AG04450 (cell line): ENCODE measurements around the gene PIAS1. TPM values are rescaled to one million over a fixed set of nuclear protein-coding genes. Genes with fewer than 3 reads are reported as not detected.

Source experiments
- CTCF ChIA-PET: fragments of 300-600, 350-600 bp; formaldehyde crosslinking; extraction: SDS; loops from one replicate; lab custom pipeline; 2022; ENCODE audit warnings: antibody characterized with exemption, inconsistent platforms; lab: Charles Lee
- POLR2A ChIA-PET: fragments of 350-600 bp; formaldehyde crosslinking; extraction: SDS; loops from one replicate; lab custom pipeline; 2021; ENCODE audit warnings: antibody characterized with exemption, inconsistent platforms; lab: Yijun Ruan, JAX
- DNase-seq: peaks from one replicate; pipeline ENCODE4 v3.0.0-alpha.2; 2011; ENCODE audit warnings: low read depth, low spot score
- H3K27ac ChIP-seq: one replicate; pipeline ENCODE4 v1.5.1; 2012; ENCODE audit warnings: low read depth, low read length, control low read depth
- H3K27me3 ChIP-seq: one replicate; pipeline ENCODE4 v1.6.0; 2012; ENCODE audit warnings: low read length; ENCODE audit not compliant: control insufficient read depth, insufficient read depth
- H3K4me3 ChIP-seq: 2 replicates; pipeline ENCODE4 v1.5.1; 2011; ENCODE audit warnings: mild to moderate bottlenecking, low read depth, low read length, control low read depth
- H3K9me3 ChIP-seq: 2 replicates; pipeline ENCODE4 v1.5.1; 2012; ENCODE audit warnings: low read length; ENCODE audit not compliant: control insufficient read depth, insufficient read depth
- polyA plus RNA-seq: library from polyadenylated mRNA; depleted of rRNA; stranded (reverse); fragments of >200 nt; gene quantifications from 2 replicates; pipeline ENCODE4 v1.2.3, GENCODE V29; 2011
- TF ChIP-seq, protein P1 (sequence below): IDR thresholded peaks from 2 replicates; pipeline ENCODE4 v1.5.1; 2011; ENCODE audit warnings: low read depth, low read length, control low read depth, inconsistent platforms

Gene PIAS1
- polyA plus RNA-seq, 1 experiment = 38.9 TPM

GRCh38 chr15:68173119-68173518 lies 119.0 kb downstream of the PIAS1 start:
- H3K27ac ChIP-seq = no peak overlapping the region
- H3K27me3 ChIP-seq = no peaks in the 10 kb centered on the region
- no peak for DNase-seq
- TF ChIP-seq, protein P1, sequence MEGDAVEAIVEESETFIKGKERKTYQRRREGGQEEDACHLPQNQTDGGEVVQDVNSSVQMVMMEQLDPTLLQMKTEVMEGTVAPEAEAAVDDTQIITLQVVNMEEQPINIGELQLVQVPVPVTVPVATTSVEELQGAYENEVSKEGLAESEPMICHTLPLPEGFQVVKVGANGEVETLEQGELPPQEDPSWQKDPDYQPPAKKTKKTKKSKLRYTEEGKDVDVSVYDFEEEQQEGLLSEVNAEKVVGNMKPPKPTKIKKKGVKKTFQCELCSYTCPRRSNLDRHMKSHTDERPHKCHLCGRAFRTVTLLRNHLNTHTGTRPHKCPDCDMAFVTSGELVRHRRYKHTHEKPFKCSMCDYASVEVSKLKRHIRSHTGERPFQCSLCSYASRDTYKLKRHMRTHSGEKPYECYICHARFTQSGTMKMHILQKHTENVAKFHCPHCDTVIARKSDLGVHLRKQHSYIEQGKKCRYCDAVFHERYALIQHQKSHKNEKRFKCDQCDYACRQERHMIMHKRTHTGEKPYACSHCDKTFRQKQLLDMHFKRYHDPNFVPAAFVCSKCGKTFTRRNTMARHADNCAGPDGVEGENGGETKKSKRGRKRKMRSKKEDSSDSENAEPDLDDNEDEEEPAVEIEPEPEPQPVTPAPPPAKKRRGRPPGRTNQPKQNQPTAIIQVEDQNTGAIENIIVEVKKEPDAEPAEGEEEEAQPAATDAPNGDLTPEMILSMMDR = no peak
- H3K4me3 ChIP-seq = no peak overlapping the region
- CTCF ChIA-PET = interaction anchor here (0.7 kb wide), 1 partner anchor 40 kb away, joined by 3 read pairs; no protein-coding TSS in a partner anchor
- POLR2A ChIA-PET = no interaction called here
- H3K9me3 ChIP-seq = no peaks in the 10 kb centered on the region

DNA sequence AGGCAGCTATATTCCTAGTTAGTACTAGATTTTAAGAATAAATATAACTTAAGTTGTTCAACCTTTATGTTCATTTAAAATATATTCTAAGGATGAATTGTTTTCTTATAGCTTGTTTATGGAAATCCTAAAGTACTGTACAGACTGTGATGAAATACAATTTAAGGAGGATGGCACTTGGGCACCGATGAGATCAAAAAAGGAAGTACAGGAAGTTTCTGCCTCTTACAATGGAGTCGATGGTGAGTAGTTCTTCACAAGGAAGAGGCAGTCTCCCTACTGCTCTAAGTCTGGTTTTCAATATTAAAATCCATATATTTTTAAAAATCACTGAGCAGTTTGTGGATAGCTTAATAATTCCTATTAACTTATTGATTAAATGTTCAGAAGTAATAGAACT lies 121.4 kb downstream of the PIAS1 start:
- H3K9me3 ChIP-seq = no peaks in the 10 kb centered on the region
- no peak overlapping the region for H3K27ac ChIP-seq
- no peak for DNase-seq
- ChIA-PET CTCF (interaction anchor here (0.8 to 3.3 kb wide), 2 partner anchors 21 to 22 kb away, joined by 3 to 17 read pairs; no protein-coding TSS in a partner anchor), POLR2A (interaction anchor here (0.5 kb wide), 1 partner anchor 62 kb away, joined by 3 read pairs; no protein-coding TSS in a partner anchor)
- no peak overlapping the region for H3K4me3 ChIP-seq
- no peaks in the 10 kb centered on the region for H3K27me3 ChIP-seq
- TF ChIP-seq, protein P1 = no peak

- CTCF ChIA-PET = interaction anchor here (3.3 kb wide), 1 partner anchor 22 kb away, joined by 17 read pairs; no protein-coding TSS in a partner anchor
- Histone ChIP-seq H3K4me3 (no peak overlapping the region), H3K27ac (no peak overlapping the region), H3K27me3 (no peaks in the 10 kb centered on the region), H3K9me3 (no peaks in the 10 kb centered on the region)
- TF ChIP-seq, protein P1 = no peak
- DNase-seq = no peak
- POLR2A ChIA-PET = no interaction called here
Observed at GRCh38 chr15:68176601-68177000, 122.5 kb downstream of the PIAS1 start.

GRCh38 chr15:68177742-68178141 lies 123.6 kb downstream of the PIAS1 start:
- TF ChIP-seq, protein P1 = no peak
- Histone ChIP-seq H3K27ac (no peak overlapping the region), H3K9me3 (no peaks in the 10 kb centered on the region), H3K4me3 (no peak overlapping the region), H3K27me3 (no peaks in the 10 kb centered on the region)
- CTCF ChIA-PET = interaction anchor here (3.3 kb wide), 1 partner anchor 23 kb away, joined by 17 read pairs; no protein-coding TSS in a partner anchor
- no peak for DNase-seq
- POLR2A ChIA-PET = no interaction called here

DNA sequence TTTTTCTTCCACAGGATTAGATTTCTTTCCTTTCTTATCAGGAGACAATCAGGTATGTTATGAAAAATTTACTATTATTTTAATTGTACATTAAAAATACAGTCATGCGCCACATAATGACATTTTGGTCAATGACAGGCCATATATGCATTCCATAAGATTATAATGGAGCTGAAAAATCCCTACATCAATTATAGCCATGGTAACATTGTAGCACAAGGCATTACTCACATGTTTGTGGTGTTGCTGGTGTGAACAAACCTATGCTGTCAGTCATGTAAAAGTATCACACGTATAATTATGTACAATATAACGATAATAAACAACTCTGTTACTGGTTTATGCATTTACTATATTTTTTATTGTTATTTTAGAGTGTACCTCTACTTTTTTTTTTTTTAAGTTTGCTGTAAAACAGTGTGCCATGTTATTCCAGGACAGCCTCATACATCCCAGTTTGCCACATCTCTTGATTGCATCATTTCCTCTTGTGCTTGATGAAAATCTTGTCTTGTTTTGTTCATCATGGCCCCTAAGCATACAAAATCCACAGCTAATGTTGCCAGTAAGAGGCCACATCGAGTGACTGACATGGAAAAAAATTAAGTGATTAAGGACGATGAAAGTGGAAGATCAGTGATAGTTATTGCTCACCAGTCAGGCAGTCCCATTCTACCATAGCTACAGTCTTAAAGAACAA lies 129.7 kb downstream of the PIAS1 start:
- Histone ChIP-seq H3K27me3 (no peaks in the 10 kb centered on the region), H3K4me3 (no peak overlapping the region), H3K27ac (no peak overlapping the region), H3K9me3 (no peaks in the 10 kb centered on the region)
- TF ChIP-seq, protein P1 = no peak
- DNase-seq = no peak
- CTCF ChIA-PET = interaction anchor here (0.9 to 1.3 kb wide), 2 partner anchors 26 to 29 kb away, joined by 3 to 4 read pairs; no protein-coding TSS in a partner anchor
- POLR2A ChIA-PET = no interaction called here
